ENCODE results near the gene F11R.
"Not testable (repeated sequence)": the region's sequence is repeated elsewhere in the genome, so short reads cannot be mapped to it uniquely, and the experiment has no call there.

The F11R gene

DNA sequence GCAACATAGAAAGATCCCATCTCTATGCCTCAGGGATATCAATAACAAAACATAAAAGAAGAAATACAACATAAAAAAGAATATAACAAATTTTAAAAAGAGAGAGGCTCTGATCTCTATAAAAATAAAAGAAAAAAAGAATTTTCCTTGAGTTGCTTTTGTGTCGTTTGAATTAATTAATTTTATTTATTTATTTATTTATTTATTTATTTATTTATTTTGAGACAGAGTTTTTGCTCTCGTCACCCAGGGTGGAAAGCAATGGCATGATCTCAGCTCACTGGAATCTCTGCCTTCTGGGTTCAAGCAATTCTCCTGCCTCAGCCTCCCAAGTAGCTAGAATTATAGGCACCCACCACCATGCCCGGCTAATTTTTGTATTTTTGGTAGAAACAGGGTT is 8.5 kb downstream of the F11R start:
- no peak for DNase-seq (ENCODE audit: low spot score)

DNA sequence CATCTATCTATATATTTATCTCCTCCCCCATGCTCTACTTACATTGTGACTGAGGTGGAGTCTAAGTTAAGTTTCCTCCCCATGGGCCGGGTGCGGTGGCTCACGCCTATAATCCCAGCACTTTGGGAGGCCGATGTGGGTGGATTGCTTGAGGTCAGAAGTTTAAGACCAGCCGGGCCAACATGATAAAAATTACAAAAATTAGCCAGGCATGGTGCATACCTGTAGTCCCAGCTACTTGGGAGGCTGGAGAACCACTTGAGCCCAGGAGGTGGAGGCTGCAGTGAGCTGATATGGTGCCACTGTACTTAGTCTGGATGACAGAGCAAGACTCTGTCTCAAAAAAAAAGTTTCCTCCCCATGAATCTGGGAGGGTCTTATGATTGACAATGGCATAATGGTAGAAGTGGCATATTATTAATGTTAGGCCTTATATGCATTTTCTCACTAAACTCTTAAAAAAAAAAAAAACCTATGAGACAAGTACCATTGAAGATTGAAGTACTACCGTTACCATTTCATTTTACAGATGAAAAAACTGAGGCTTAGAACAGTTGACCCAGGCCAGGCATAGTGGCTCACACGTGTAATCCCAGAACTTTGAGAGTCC is 11.2 kb downstream of the F11R start:
- DNase-seq (ENCODE audit: low spot score): no peak

DNA sequence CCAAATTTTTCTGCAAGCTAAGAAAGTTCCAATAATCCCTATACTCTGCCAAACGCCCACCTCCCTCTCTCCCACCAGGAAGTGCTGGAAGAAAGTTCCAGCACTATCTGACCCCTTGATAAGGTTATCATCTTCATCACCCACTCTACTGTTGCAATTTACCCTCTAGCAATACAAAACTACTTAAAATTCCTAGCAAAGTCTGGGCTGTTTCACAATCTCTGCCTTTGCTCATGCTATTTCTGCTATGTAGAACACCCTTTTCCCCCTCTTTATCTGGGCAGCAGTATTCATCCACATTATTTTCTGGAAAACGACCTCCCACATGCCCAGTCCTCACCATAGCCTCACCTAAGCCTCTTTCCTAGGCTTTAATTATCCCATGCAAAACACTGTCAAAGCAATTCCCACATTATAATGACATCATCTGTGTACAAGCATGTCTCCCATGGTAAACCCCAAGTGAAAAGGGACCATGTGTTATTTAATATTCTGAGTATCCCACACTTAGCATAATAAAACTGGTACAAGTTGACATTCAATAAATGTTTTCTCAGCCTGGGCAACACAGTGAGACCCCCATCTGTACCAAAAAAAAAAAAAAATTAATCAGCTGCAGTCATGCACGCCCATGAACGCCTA is 12.0 kb downstream of the F11R start:
- DNase-seq (ENCODE audit: low spot score): no peak

DNA sequence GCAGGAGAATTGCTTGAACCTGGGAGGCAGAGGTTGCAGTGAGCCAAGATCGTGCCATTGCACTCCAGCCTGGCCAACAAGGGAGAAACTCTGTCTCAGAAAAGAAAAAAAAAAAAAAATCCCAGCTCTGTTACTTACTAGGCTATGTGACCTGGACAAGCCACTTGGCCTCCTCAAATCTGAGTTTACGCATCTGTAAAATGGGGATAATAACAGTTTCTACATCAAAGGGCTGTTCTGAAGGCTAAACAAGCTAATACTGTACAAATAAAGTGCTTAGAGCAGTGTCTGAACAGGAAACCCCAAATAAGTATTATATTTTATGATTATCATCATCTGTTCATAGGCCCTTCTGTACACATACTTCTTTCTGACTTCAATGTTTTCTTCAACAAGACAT is 13.6 kb downstream of the F11R start:
- no peak for DNase-seq (ENCODE audit: low spot score)

DNA sequence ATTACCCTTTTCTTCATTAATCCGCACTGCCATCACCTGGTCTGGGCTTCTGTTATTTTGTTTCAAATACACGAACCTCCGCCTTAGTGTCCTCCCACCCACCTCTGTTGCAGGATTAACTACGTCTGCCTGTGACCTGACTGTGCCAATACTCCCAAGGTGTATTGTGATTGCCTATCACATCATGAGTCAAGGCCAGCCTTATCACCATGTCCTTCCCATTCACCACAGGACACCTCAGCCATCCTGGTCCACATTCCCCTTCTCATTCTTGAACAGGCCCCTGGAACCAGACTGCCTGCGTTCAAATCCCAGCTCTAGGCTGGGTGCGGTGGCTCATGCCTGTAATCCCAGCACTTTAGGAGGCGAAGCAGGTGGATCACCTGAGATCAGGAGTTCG is 14.4 kb downstream of the F11R start:
- no peak for DNase-seq (ENCODE audit: low spot score)

DNA sequence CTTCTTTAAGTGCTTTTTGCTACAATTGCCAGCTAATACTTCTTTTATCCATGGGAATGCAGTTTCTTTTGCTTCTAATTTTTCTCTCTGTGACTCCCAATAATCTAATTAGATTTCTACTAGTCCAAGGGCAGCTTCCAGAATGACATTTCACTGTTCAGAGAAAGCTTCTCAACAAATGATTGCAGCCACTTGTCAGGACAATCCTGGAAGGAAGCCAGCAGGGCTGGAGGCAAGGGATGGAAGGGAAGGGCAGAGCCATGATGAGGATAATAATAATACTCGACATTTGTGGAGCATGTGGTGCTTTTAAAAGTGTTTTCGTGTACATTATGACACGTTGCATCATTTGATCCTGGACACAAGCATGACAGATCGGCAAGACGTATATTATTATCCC is 19.4 kb downstream of the F11R start:
- DNase-seq (ENCODE audit: low spot score): no peak

DNA sequence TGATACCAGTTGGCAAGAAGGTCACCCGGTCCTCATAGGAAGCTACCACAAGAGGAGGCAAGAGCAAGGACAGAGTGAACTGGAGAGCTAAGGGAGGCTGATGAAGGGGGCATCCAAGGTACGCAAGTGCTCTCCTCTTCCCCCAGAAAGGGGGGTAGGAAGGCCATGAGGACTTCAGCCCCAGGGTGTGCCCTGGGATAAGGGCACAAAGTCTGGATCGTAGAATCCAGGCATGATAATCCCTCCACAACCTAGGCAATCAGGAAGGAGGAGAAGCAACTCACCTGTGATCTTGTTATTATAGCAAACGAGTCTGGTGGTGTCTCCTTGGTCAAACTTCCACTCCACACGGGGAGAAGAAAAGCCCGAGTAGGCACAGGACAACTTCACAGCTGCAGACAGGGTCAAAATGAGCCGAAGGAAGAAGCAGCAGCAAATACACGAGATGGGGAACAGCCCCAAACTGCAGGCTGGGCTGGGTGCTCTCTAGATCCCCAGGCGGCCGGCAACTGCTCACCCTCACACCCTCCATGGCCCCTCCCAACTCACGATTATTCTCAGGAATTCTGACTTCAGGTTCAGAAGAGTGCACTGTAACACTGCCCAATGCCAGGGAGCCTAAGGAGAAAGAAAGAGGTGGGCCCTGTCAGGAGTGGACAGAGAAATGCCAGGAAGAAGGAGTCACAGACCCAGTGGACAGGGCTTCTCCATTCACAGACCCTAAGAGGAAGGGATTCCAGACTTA is 20.0 kb downstream of the F11R start:
- no peak for DNase-seq (ENCODE audit: low spot score)

DNA sequence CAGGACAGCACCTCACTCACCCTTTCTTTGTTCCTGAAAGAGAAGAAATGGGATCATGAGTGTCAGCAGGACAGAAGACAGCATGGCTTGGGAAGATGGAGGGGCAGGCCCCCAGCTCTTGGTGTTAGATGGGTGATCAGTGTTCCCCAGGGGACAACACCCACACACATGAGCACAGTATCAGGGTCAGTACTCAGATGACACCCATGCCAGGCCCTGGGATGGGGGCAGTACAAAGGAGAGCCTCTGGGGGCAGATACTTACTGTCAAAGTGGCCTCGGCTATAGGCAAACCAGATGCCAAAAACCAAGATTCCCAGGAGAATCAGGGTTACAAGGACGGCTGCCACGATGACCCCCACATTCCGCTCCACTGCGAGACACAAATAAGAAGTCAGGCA is 21.6 kb downstream of the F11R start:
- DNase-seq (ENCODE audit: low spot score): no peak

DNA sequence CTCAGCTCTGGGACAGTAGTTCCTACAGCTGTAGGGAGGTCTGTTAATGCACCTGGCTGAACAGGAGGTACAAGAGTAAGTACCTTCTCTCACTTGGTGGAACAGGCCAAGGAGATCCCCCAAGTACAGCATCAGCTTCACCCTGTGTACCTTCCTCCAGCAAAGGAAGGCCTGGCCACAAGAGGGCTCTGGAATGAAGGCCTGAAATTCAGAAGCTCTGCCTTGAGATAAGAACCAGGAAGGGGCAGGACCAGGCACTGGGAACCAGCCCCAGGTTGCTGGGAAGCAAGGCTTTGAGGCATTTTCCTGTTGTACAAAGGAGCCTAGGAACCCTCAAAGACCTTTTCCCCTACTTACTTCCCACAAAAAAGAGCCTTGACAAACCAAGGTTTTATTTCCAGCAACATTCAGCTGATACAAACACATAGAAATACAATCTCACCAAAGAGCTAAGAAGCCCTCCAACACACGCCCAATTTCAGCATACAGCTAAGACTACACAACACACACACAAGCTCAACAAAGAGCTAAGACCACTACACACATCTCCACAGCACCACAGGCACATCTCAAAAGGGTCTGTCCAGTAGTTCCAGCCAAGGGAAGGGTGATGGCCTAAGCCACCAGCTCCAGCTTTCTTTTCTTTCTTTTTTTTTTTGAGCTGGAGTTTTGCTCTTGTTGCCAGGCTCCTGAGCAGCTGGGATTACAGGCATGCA is 23.5 kb downstream of the F11R start:
- peak; percentile 57 for DNase-seq (ENCODE audit: low spot score)

DNA sequence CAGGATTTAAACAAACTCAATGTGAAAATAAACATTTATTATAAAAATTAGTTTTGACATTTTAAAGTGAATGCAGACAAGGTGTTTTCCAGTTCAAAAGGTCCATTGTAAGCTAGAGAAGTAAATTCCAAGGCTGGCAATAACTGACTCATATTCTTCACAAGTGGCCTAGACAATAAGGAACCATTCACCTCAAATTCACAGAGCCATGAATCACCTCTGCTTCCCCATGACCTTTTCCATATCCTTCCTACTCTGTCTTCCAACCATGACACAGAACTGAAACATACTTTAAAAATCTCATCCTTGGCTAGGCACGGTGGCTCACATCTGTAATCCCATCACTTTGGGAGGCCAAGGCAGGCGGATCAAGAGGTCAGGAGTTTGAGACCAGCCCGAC is 24.8 kb downstream of the F11R start:
- no peak for DNase-seq (ENCODE audit: low spot score)

DNA sequence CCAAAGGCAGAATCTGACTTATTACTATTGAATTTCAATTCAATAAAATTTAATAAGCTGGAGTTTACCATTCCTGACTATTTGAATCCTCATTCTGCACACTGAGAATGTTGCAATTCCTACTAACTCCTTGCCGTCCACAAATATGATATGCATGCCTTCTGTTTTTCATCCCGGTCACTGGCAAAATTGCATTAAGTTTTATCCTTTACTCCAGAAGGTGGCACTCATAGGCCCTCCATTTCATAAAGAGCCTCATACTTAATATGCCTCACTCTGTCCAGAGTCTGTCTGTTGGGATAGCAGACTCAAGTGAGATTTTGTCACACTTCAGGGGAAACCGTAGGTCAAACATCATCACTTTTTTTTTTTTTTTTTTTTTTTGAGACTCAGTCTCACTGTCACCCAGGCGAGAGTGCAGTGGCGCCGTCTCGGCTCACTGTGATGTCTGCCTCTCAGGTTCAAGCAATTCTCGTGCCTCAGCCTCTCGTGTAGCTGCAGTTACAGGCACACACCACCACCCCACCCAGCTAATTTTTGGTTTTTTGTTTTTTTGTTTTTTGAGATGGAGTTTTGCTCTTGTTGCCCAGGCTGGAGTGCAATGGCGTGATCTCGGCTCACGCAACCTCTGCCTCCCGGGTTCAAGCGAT is 27.3 kb downstream of the F11R start:
- no peak for DNase-seq (ENCODE audit: low spot score)

DNA sequence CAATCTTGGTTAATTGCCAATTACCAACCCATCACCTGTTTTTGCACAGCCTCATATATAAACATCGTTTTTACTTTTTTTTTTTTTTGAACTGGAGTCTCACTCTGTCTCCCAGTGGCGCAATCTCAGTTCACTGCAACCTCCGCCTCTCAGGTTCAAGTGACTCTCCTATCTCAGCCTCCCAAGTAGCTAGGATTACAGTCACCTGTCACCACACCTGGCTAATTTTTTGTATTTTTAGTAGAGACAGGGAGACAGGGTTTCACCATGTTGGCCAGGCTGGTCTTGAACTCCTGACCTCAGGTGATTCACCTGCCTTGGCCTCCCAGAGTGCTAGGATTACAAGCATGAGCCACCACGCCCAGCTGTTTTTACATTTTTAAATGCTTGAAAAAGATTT is 28.9 kb downstream of the F11R start:
- DNase-seq (ENCODE audit: low spot score): not testable (repeated sequence)

DNA sequence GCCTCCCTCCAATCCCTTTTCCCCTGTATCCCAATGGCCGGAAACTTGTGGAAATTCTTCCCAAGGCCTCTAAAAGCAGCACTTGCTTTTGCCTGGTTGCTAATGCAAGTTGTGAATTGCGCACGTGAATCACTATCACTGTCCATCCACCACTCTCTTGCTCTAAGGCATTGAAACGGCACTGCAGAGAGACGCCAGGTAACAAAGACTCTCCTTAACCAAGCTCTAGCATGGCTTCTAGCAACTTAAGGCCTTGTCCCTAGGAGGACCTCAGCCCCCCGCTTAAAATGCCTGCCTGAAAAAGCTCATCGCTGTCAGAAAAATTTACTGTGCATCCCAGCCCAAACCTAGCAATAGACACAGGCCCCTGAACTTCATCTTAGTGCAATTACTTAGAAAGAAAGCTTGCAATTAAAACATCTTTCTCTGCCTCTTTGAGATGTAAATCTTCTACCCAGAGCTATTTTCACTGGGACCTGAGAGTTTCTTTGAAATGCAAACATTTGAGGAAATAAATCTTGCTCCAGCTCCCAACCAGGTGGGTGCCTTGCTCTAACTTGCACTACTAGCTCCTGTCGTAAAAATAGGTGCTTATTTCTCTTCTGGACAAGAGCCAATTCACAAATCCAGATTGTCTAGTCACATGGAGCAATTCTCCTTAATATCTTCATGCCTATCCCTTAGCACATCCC is 33.4 kb downstream of the F11R start:
- no peak for DNase-seq (ENCODE audit: low spot score)

DNA sequence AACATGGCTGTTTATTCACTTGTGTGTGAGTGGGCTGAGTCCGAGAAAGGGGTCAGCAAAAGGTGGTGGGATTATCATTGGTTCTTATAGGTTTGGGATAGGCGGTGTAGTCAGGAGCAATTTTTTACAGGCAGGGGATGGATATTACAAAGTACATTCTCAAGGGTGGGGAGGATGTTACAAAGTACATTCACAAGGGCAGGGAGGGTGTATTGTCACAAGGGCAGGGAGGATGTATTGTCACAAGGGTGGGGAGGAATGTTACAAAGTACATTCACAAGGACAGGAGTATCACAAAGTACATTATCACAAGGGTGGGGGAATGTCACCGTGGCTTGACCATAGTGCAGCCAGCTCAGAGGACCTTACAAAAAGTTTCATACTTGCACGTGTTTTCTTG is 35.2 kb downstream of the F11R start:
- no peak for DNase-seq (ENCODE audit: low spot score)

DNA sequence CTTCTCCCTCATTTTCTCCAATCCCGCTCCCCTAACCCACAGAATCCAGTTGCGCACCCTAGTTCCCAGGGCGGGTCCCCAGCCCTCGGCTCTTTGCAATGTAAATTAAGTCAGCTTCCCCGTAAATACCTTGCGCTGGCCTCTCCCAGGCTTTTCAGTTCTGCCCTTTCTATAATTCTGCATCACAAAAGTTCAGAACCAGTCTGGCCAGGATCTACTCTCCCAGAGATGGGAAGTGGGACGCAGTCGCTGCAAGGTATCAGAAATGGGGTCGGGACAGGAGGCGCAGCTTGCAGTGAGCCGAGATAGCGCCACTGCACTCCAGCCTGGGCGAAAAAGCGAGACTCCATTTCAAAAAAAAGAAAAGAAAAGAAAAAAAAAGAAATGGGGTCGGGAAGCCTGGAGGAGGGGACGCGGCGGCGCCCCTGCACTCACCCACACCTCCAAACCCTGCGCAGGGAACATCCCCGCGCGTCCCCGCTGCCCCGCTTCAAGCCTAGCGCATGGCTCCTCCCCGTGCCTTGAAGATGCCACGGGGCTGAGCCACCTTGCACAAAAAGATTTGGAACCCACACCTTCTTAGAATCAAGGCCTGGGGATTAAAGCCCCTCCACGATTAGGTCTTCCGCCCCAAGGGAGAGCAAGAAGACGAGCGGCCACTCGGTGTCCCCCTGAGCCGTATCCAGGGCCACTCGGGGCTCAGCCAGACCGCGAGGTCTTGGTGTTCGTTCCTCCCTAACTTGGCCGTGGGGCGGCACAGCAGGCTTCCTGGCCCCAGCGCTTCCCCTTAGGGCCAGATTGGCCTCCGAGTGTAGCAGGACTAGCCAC is 39.2 kb downstream of the F11R start:
- no peak for DNase-seq (ENCODE audit: low spot score)

DNA sequence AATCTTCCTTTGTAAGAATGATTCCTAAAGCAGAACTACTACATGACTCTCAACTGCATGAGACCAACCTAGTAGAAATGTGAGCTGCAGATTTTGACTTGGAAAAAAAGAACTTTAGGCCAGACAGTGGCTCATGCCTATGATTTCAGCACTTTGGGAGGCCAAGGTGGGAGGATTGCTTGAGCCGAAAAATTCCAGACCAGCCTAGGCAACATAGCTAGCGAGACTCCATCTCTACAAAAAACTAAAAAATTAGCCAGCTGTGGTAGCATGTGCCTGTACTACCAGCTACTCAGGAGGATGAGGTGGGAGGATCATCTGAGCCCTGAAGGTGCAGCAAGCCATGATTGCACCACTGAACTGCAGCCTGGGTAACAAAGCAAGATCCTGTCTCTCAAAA is 41.7 kb downstream of the F11R start:
- DNase-seq (ENCODE audit: low spot score): no peak

DNA sequence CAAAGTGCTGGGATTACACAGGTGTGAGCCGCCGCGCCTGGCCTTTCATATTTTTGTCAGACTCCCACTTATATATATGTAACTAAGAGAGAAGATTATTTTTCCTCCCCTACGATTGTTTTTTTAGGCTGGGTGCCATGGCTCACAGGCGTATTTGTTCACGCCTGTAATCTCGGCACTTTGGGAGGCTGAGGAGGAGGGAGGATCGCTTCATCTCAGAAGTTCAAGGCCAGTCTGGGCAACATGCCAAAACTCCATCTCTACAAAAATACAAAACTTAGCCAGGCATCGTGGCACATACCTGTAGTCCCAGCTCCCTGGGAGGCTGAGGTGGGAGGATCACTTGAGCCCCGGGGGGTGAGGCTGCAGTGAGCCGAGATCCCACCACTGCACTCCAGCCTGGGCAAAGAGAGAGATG is 42.4 kb downstream of the F11R start:
- no peak for DNase-seq (ENCODE audit: low spot score)

DNA sequence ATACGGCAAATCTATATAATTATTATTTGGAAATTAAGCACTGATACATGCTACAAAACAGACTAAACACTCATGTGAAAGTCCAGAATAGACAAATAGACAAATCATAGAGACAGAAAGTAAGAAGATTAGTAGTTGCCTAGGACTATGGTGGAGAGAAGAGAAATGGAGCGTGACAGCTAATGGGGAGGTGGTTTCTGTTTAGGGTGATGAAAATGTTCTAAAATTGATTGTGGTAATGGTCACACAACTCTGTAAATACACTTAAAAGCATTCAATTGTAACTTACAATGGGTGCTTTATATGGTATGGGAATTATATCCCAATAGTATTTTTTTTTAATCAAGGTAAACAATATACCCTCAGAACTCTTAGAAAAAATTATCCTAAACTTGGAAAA is 45.9 kb downstream of the F11R start:
- DNase-seq (ENCODE audit: low spot score): no peak

DNA sequence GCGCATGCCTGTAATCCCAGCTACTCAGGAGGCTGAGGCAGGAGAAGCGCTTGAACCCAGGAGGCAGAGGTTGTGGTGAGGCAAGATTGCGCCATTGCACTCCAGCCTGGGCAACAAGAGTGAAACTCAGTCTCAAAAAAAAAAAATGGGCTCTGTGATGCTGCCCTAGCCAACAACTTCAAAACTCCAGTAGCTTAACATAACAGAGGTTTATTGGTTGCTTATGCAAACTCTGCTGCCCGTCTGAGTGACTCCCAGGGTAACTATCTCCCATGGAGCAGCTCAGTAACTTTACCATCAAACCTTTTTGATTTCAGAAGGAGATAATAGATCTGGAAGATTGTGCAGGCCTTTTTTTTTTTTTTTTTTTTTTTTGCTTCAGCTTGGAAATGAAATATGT is 47.5 kb downstream of the F11R start:
- no peak for DNase-seq (ENCODE audit: low spot score)

DNA sequence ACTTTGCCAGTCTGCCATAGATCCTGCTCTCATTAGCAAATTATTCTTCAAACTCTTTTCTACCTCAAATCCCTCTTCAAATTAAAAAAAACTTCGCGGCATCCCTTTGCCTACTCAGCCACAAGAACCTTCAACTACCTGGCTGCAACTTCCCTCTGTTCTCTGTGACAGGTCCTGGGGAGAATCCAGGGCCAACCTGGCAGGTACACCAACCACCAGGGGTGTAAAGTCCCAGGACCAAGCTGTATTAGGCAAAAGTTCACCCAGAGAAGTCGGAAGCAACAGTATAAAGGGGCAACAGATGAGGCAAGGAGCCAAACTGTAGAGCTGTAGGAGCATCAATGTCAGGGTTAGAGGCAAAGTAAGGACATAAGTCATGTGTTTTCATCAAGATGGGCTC is 48.0 kb downstream of the F11R start:
- DNase-seq (ENCODE audit: low spot score): no peak

DNA sequence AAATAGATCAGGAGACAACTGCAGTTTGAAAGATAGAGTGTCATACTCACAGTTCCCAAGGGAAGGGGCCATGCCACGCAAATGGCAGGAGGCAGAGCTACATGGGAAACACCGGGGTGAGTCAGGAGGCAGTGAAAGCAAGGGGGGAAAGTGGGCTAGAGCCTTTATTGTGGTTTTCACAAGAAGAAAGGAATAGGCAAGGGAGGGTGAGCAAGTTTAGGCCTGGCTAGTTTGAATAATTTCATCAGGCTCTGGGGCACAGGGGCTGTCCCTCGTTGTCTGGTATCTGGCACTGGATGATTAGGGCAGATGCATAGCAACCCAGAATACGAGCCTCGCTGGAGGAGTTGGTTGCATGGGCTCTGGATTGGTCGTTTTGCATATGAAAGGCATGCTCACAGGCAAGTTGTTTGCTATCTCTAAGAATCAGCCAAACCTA is 49.3 kb downstream of the F11R start:
- no peak for DNase-seq (ENCODE audit: low spot score)

Data from HuH-7 (cell line).